Subcutaneous adipose tissue (tissue), 4 donors: ENCODE data around the gene LRRN2. TPM values are rescaled to one million over a fixed set of nuclear protein-coding genes. Genes with fewer than 3 reads are reported as not detected.

ENCODE experiments used
- CTCF ChIP-seq: fragments of 450-650 bp; IDR thresholded peaks from one replicate; pipeline ENCODE4 v1.5.1; 2016; ENCODE audit warnings: low read depth, mild to moderate bottlenecking, control low read depth, antibody characterized with exemption, moderate library complexity
- total RNA-seq, 4 donors: library from RNA; depleted of rRNA; stranded (reverse); fragments of >200 nt; gene quantifications; one replicate each; pipeline ENCODE4 v1.1.0, GENCODE V29; 2016

The LRRN2 gene
- total RNA-seq, 4 donors from 2014 or later, result 0.17 to 0.38 TPM; not detected in 2

- TF ChIP-seq CTCF, result no peak
These were observed 21.2 kb downstream of the LRRN2 start for GRCh38 chr1:204664384-204664651.

- TF ChIP-seq CTCF, result no peak
These were observed 21.7 kb downstream of the LRRN2 start for GRCh38 chr1:204663644-204664383.

- no peak for TF ChIP-seq CTCF
These were observed 23.0 kb downstream of the LRRN2 start for GRCh38 chr1:204662530-204662929.

GRCh38 chr1:204660509-204660908 is 25.0 kb downstream of the LRRN2 start:
- TF ChIP-seq CTCF, result no peak

- TF ChIP-seq CTCF, result no peak
These were observed 26.5 kb downstream of the LRRN2 start for GRCh38 chr1:204659056-204659455.

- no peak for TF ChIP-seq CTCF
These were observed 27.2 kb downstream of the LRRN2 start for GRCh38 chr1:204658295-204658694.

- TF ChIP-seq CTCF, result no peak
These were observed 31.8 kb downstream of the LRRN2 start for GRCh38 chr1:204653590-204654340.
